ENCODE results near the gene PRMT3.
"Not testable (repeated sequence)": the region's sequence is repeated elsewhere in the genome, so short reads cannot be mapped to it uniquely, and the experiment has no call there.

Gene PRMT3

GRCh38 chr11:20464518-20464917, 77.0 kb downstream of the PRMT3 start:
- Histone ChIP-seq H3K4me3 (ENCODE audit: low read depth, low read length) (no peak overlapping the region), H3K27ac (no peak overlapping the region), H3K27me3 (ENCODE audit: insufficient read depth, low read depth, severe bottlenecking) (no peaks in the 10 kb centered on the region), H3K9me3 (ENCODE audit: severe bottlenecking) (no peaks in the 10 kb centered on the region), H3K36me3 (0 out of 2 replicates have a peak, but pooled peaks cover 2% of the 10 kb centered on the region)
- TF ChIP-seq CTCF (IDR thresholded peaks at IDR 0.05; ENCODE audit: low read depth, low read length) = no peak
- DNase-seq = no peak

- Histone ChIP-seq H3K9me3 (ENCODE audit: severe bottlenecking) (peaks cover 4% of the 10 kb centered on the region), H3K4me3 (ENCODE audit: low read depth, low read length) (no peak overlapping the region), H3K27me3 (ENCODE audit: insufficient read depth, low read depth, severe bottlenecking) (no peaks in the 10 kb centered on the region), H3K36me3 (peaks cover 5% of the 10 kb centered on the region; the same call in 1 of the 2 replicates), H3K27ac (peak overlapping the region; percentile 68)
- peak; percentile 41 for DNase-seq
- no peak for TF ChIP-seq CTCF (IDR thresholded peaks at IDR 0.05; ENCODE audit: low read depth, low read length)
Measured at GRCh38 chr11:20467487-20468185, 80.1 kb downstream of the PRMT3 start.

GRCh38 chr11:20470348-20470747, 82.8 kb downstream of the PRMT3 start:
- H3K4me3 ChIP-seq (ENCODE audit: low read depth, low read length) = no peak overlapping the region
- peaks cover 3% of the 10 kb centered on the region for H3K36me3 ChIP-seq
- TF ChIP-seq CTCF (IDR thresholded peaks at IDR 0.05; ENCODE audit: low read depth, low read length) = no peak
- H3K9me3 ChIP-seq (ENCODE audit: severe bottlenecking) = peaks cover 4% of the 10 kb centered on the region
- H3K27ac ChIP-seq = no peak overlapping the region
- no peak for DNase-seq
- H3K27me3 ChIP-seq (ENCODE audit: insufficient read depth, low read depth, severe bottlenecking) = no peaks in the 10 kb centered on the region

- H3K27ac ChIP-seq; H3K27me3 ChIP-seq (ENCODE audit: insufficient read depth, low read depth, severe bottlenecking); H3K36me3 ChIP-seq; H3K9me3 ChIP-seq (ENCODE audit: severe bottlenecking); H3K4me3 ChIP-seq (ENCODE audit: low read depth, low read length); DNase-seq: not testable (repeated sequence)
Measured at GRCh38 chr11:20471929-20472328, 84.4 kb downstream of the PRMT3 start.

- Histone ChIP-seq H3K4me3 (ENCODE audit: low read depth, low read length) (no peak overlapping the region), H3K9me3 (ENCODE audit: severe bottlenecking) (peaks cover 4% of the 10 kb centered on the region), H3K27me3 (ENCODE audit: insufficient read depth, low read depth, severe bottlenecking) (no peaks in the 10 kb centered on the region), H3K27ac (no peak overlapping the region), H3K36me3 (peaks cover 3% of the 10 kb centered on the region)
- DNase-seq = no peak
- TF ChIP-seq CTCF (IDR thresholded peaks at IDR 0.05; ENCODE audit: low read depth, low read length) = no peak
Measured at GRCh38 chr11:20474176-20474881, 86.8 kb downstream of the PRMT3 start.

GRCh38 chr11:20474882-20475517, 87.5 kb downstream of the PRMT3 start:
- TF ChIP-seq CTCF (IDR thresholded peaks at IDR 0.05; ENCODE audit: low read depth, low read length) = no peak
- Histone ChIP-seq H3K27ac (no peak overlapping the region), H3K27me3 (ENCODE audit: insufficient read depth, low read depth, severe bottlenecking) (no peaks in the 10 kb centered on the region), H3K4me3 (ENCODE audit: low read depth, low read length) (no peak overlapping the region), H3K36me3 (peaks cover 3% of the 10 kb centered on the region), H3K9me3 (ENCODE audit: severe bottlenecking) (peaks cover 4% of the 10 kb centered on the region)
- no peak for DNase-seq

Data from WERI-Rb-1 (cell line).